ENCODE measurements around the gene HPCAL4.

The HPCAL4 gene

DNA sequence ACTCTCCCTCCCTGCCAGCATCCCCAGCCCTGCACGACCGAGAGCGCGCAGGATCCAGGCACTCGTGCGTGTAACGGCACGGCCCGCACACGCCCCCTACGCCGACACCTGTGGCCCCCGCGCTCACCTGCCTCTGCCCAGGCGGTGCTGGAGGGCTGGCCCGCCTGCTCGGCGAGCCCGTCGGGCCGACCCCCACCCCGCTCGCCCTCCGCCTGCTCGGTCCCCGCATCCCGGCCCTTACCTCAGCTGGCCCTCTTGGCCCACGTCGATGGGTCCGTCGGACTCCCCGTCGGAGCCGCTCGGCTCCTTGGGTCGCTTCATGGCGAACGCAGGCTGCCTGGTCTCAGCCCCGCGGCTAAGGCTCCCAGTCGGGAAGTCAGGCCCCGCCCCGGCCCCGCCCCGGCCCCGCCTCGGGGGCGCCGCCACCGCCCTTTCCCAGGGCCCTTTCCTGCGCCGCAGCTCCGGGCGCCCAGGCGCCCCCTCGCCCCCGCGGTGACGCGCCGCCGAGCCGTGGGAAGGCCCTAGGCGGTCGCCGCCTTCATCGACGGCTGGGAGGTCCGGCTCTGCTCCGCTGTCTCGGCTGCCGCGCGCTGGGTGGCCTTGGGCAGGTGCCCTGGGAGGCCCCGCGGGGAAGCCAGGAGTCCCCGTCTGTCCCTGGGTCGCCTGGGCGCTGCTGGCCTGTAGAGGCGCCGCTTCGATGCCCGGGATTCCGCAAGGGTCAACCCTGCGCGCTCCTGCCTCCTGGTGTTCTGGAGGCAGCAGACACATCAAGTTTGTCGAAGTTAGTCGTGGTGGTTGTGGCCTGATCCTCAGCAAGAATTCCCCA lies 51.7 kb downstream of the HPCAL4 start, which contains the start of gene HEYL:
Gene HEYL, minus strand, starts transcription at position 339 of the 826 bp plus-strand sequence. Its CDS starts 18 bp downstream, at position 321.
- peak within 1 kb of the TSS; percentile 55 for H3K9ac ChIP-seq (ENCODE audit: low read length)
- no peaks in the 10 kb centered on the region for H3K79me2 ChIP-seq (ENCODE audit: control insufficient read depth, insufficient read depth, low read length)
- no peak within 1 kb of the TSS for H2BK15ac ChIP-seq (replicated peaks; ENCODE audit: low read depth)
- H3K18ac ChIP-seq (ENCODE audit: low read length): no peak within 1 kb of the TSS
- WGBS (ENCODE audit: extremely low coverage, insufficient coverage, low lambda C conversion rate): no CpG with 5 or more reads among the region's 88 CpGs
- H3K27me3 ChIP-seq (ENCODE audit: insufficient read depth, low read length, poor library complexity): peaks cover 14% of the 10 kb centered on the region
- no peaks in the 10 kb centered on the region for H3K36me3 ChIP-seq (ENCODE audit: control insufficient read depth, insufficient read depth, low read length)
- no peaks in the 10 kb centered on the region for H3K4me1 ChIP-seq (ENCODE audit: control insufficient read depth, low read depth, low read length)
- no peak within 1 kb of the TSS for H3K4ac ChIP-seq (ENCODE audit: low read depth, low read length)
- no peak within 1 kb of the TSS for H3K27ac ChIP-seq (ENCODE audit: low read depth, low read length)
- no peak within 1 kb of the TSS for H2AK5ac ChIP-seq (ENCODE audit: low read length)
- no peaks in the 10 kb centered on the region for H3K79me1 ChIP-seq (ENCODE audit: low read length)
- H4K8ac ChIP-seq (ENCODE audit: low read depth, low read length): no peak within 1 kb of the TSS
- H3K4me3 ChIP-seq (ENCODE audit: low read length): peak within 1 kb of the TSS; percentile 37
- H3K56ac ChIP-seq (ENCODE audit: low read length): peak within 1 kb of the TSS; percentile 74
- peak within 1 kb of the TSS; percentile 62 for H3K4me2 ChIP-seq (ENCODE audit: low read length)
- H4K5ac ChIP-seq (ENCODE audit: low read length): no peak within 1 kb of the TSS
- H2BK120ac ChIP-seq (ENCODE audit: low read depth, low read length): no peak within 1 kb of the TSS
- peak; percentile 87 for DNase-seq
- H3K23ac ChIP-seq (ENCODE audit: low read length): peak within 1 kb of the TSS; percentile 24
- H2BK5ac ChIP-seq (ENCODE audit: low read length): no peak within 1 kb of the TSS

DNA sequence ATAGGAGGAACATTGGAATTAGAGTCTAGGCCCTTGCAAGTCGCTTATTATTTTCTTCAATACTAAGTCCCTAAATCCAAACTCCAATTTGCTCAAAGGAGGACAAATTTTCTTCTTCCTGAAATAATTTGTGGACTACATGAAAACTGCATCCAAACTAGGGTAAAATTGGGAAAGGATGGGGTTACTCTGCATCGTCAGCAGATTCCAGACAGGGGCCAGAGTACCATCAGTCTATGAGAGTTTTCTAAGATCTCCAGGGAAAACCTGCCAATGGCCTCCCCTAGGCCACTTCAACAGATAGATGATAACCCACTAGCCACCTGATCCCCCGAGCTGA lies 52.3 kb downstream of the HPCAL4 start:
- H4K5ac ChIP-seq (ENCODE audit: low read length): no peak overlapping the region
- no peaks in the 10 kb centered on the region for H3K79me2 ChIP-seq (ENCODE audit: control insufficient read depth, insufficient read depth, low read length)
- H3K56ac ChIP-seq (ENCODE audit: low read length): peak overlapping the region; percentile 74
- H3K23ac ChIP-seq (ENCODE audit: low read length): no peak overlapping the region
- no peak overlapping the region for H3K4me3 ChIP-seq (ENCODE audit: low read length)
- H3K36me3 ChIP-seq (ENCODE audit: control insufficient read depth, insufficient read depth, low read length): no peaks in the 10 kb centered on the region
- no peak overlapping the region for H2BK120ac ChIP-seq (ENCODE audit: low read depth, low read length)
- DNase-seq: no peak
- no peak overlapping the region for H3K4ac ChIP-seq (ENCODE audit: low read depth, low read length)
- peak overlapping the region; percentile 32 for H3K4me2 ChIP-seq (ENCODE audit: low read length)
- H3K79me1 ChIP-seq (ENCODE audit: low read length): no peaks in the 10 kb centered on the region
- H3K27me3 ChIP-seq (ENCODE audit: insufficient read depth, low read length, poor library complexity): peaks cover 14% of the 10 kb centered on the region
- no peak overlapping the region for H3K18ac ChIP-seq (ENCODE audit: low read length)
- no peak overlapping the region for H3K27ac ChIP-seq (ENCODE audit: low read depth, low read length)
- WGBS (ENCODE audit: extremely low coverage, insufficient coverage, low lambda C conversion rate): no CpG with 5 or more reads among the region's 3 CpGs
- no peak overlapping the region for H2BK15ac ChIP-seq (replicated peaks; ENCODE audit: low read depth)
- no peak overlapping the region for H3K9ac ChIP-seq (ENCODE audit: low read length)
- H2BK5ac ChIP-seq (ENCODE audit: low read length): no peak overlapping the region
- H4K8ac ChIP-seq (ENCODE audit: low read depth, low read length): no peak overlapping the region
- no peak overlapping the region for H2AK5ac ChIP-seq (ENCODE audit: low read length)
- no peaks in the 10 kb centered on the region for H3K4me1 ChIP-seq (ENCODE audit: control insufficient read depth, low read depth, low read length)

DNA sequence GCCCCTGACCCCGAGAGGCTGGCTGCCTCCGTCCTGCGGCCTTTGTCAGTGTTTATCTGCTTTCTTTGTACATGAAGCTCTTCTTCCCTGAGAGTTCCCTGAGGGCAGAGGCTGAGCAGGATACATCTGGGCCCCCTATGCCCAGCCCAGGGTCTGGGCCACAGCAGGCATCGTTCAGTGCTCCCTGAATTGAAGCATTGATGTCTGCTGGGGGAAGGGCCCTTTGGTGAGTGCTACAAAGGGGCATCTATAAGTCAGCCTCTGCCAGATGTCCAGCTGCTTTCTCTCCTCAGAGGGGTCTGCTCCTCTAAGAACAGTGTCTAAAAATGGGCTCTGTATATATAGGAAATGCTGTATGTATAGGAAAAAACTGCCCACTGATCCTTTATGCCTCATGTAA lies 53.9 kb downstream of the HPCAL4 start:
- H3K56ac ChIP-seq (ENCODE audit: low read length): no peak overlapping the region
- no peak overlapping the region for H3K9ac ChIP-seq (ENCODE audit: low read length)
- no peak overlapping the region for H2BK5ac ChIP-seq (ENCODE audit: low read length)
- no peaks in the 10 kb centered on the region for H3K79me2 ChIP-seq (ENCODE audit: control insufficient read depth, insufficient read depth, low read length)
- peaks cover 18% of the 10 kb centered on the region for H3K27me3 ChIP-seq (ENCODE audit: insufficient read depth, low read length, poor library complexity)
- peaks cover 4% of the 10 kb centered on the region for H3K4me1 ChIP-seq (ENCODE audit: control insufficient read depth, low read depth, low read length)
- H3K23ac ChIP-seq (ENCODE audit: low read length): no peak overlapping the region
- no peak for DNase-seq
- H2AK5ac ChIP-seq (ENCODE audit: low read length): no peak overlapping the region
- no peak overlapping the region for H3K4ac ChIP-seq (ENCODE audit: low read depth, low read length)
- no peak overlapping the region for H2BK15ac ChIP-seq (replicated peaks; ENCODE audit: low read depth)
- no peak overlapping the region for H3K27ac ChIP-seq (ENCODE audit: low read depth, low read length)
- WGBS (ENCODE audit: extremely low coverage, insufficient coverage, low lambda C conversion rate): no CpG with 5 or more reads among the region's 4 CpGs
- no peak overlapping the region for H2BK120ac ChIP-seq (ENCODE audit: low read depth, low read length)
- H3K18ac ChIP-seq (ENCODE audit: low read length): no peak overlapping the region
- H4K5ac ChIP-seq (ENCODE audit: low read length): no peak overlapping the region
- no peak overlapping the region for H3K4me2 ChIP-seq (ENCODE audit: low read length)
- H3K4me3 ChIP-seq (ENCODE audit: low read length): no peak overlapping the region
- no peak overlapping the region for H4K8ac ChIP-seq (ENCODE audit: low read depth, low read length)
- no peaks in the 10 kb centered on the region for H3K79me1 ChIP-seq (ENCODE audit: low read length)
- H3K36me3 ChIP-seq (ENCODE audit: control insufficient read depth, insufficient read depth, low read length): no peaks in the 10 kb centered on the region

DNA sequence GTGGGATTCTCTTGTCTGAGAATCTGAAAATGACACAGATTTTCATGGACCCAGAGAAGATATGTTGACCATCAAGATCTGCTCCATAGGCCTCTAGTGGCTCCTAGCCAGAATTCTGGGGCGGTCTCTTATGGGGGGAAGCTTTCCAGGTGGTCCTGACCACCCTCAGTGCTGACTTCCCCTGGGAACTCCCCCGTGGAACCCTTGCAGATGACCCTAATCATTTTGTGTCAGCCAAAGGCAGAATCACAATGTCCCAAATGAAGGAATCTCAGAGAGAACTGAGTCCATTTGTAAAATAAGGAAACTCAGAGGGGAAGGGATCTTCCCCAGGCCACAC lies 55.4 kb downstream of the HPCAL4 start:
- no peak overlapping the region for H2BK15ac ChIP-seq (replicated peaks; ENCODE audit: low read depth)
- no peak overlapping the region for H4K5ac ChIP-seq (ENCODE audit: low read length)
- H3K36me3 ChIP-seq (ENCODE audit: control insufficient read depth, insufficient read depth, low read length): no peaks in the 10 kb centered on the region
- peaks cover 16% of the 10 kb centered on the region for H3K27me3 ChIP-seq (ENCODE audit: insufficient read depth, low read length, poor library complexity)
- H3K4me2 ChIP-seq (ENCODE audit: low read length): no peak overlapping the region
- no peak overlapping the region for H2BK5ac ChIP-seq (ENCODE audit: low read length)
- H3K23ac ChIP-seq (ENCODE audit: low read length): no peak overlapping the region
- no peak for DNase-seq
- no peak overlapping the region for H4K8ac ChIP-seq (ENCODE audit: low read depth, low read length)
- no peak overlapping the region for H2BK120ac ChIP-seq (ENCODE audit: low read depth, low read length)
- no peak overlapping the region for H3K4ac ChIP-seq (ENCODE audit: low read depth, low read length)
- no peak overlapping the region for H3K9ac ChIP-seq (ENCODE audit: low read length)
- WGBS (ENCODE audit: extremely low coverage, insufficient coverage, low lambda C conversion rate): no CpG with 5 or more reads among the region's 2 CpGs
- no peak overlapping the region for H3K56ac ChIP-seq (ENCODE audit: low read length)
- H3K4me3 ChIP-seq (ENCODE audit: low read length): no peak overlapping the region
- H3K79me1 ChIP-seq (ENCODE audit: low read length): no peaks in the 10 kb centered on the region
- no peak overlapping the region for H2AK5ac ChIP-seq (ENCODE audit: low read length)
- H3K27ac ChIP-seq (ENCODE audit: low read depth, low read length): no peak overlapping the region
- H3K4me1 ChIP-seq (ENCODE audit: control insufficient read depth, low read depth, low read length): peaks cover 4% of the 10 kb centered on the region
- H3K18ac ChIP-seq (ENCODE audit: low read length): no peak overlapping the region
- no peaks in the 10 kb centered on the region for H3K79me2 ChIP-seq (ENCODE audit: control insufficient read depth, insufficient read depth, low read length)

DNA sequence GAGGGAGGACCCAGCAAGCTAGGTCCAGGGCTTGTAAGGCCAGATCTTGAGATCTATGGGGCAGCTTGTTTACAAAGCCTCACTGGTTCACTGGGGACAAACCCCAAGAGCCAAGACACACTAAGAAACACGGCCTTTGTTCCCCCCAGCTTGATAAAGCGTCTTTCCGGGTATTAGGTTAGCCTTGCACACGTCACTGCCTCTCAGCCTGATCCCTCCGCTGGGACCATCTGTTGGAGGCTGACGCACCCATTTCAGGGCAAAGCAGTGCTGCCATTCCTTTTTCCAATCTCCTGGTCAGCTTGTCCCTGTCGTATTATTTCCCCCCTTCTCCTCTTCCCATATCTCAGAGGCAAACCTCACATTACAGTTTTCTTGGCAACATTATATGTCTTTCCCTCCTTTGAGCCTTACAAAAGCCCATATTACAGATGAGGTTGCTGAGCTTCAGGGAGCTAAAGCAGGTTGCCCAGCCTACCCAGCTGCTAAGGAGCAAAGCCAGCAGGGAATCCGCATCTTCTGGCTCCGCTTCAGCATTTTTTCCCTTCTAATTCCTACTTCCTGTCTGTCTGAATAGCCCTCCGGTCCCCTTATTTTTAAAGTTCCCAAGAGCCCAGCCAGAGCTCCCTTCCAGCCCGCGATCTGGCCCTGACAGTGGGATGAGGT lies 55.9 kb downstream of the HPCAL4 start:
- no peak overlapping the region for H4K8ac ChIP-seq (ENCODE audit: low read depth, low read length)
- H3K18ac ChIP-seq (ENCODE audit: low read length): no peak overlapping the region
- no CpG with 5 or more reads among the region's 12 CpGs for WGBS (ENCODE audit: extremely low coverage, insufficient coverage, low lambda C conversion rate)

More for the DNA sequence above, 55.9 kb downstream of the HPCAL4 start:
- no peak overlapping the region for H3K27ac ChIP-seq (ENCODE audit: low read depth, low read length)
- DNase-seq: peak; percentile 32
- peaks cover 16% of the 10 kb centered on the region for H3K27me3 ChIP-seq (ENCODE audit: insufficient read depth, low read length, poor library complexity)
- no peak overlapping the region for H2BK5ac ChIP-seq (ENCODE audit: low read length)
- no peak overlapping the region for H4K5ac ChIP-seq (ENCODE audit: low read length)
- no peaks in the 10 kb centered on the region for H3K36me3 ChIP-seq (ENCODE audit: control insufficient read depth, insufficient read depth, low read length)
- H3K79me2 ChIP-seq (ENCODE audit: control insufficient read depth, insufficient read depth, low read length): no peaks in the 10 kb centered on the region
- H3K4me2 ChIP-seq (ENCODE audit: low read length): no peak overlapping the region
- H2AK5ac ChIP-seq (ENCODE audit: low read length): no peak overlapping the region
- H3K9ac ChIP-seq (ENCODE audit: low read length): no peak overlapping the region
- no peak overlapping the region for H3K4ac ChIP-seq (ENCODE audit: low read depth, low read length)
- no peaks in the 10 kb centered on the region for H3K79me1 ChIP-seq (ENCODE audit: low read length)
- H3K4me3 ChIP-seq (ENCODE audit: low read length): no peak overlapping the region
- no peak overlapping the region for H3K23ac ChIP-seq (ENCODE audit: low read length)
- no peak overlapping the region for H2BK15ac ChIP-seq (replicated peaks; ENCODE audit: low read depth)
- H3K56ac ChIP-seq (ENCODE audit: low read length): no peak overlapping the region
- H3K4me1 ChIP-seq (ENCODE audit: control insufficient read depth, low read depth, low read length): peaks cover 4% of the 10 kb centered on the region
- no peak overlapping the region for H2BK120ac ChIP-seq (ENCODE audit: low read depth, low read length)
